WTC11 (cell line): ENCODE results near the gene CEP104. TPM values are rescaled to one million over a fixed set of nuclear protein-coding genes. Genes with fewer than 3 reads are reported as not detected.

Experiments used
- ATAC-seq: fragments of 200-7000 bp; cut with Tn5 transposase; 2 replicates; pipeline ENCODE4 v1.10.0; 2021; ENCODE audit warnings: mild to moderate bottlenecking, moderate library complexity
- CTCF ChIA-PET: fragments of 300-600 bp; sonication (Branson Sonifier 250); formaldehyde crosslinking; loops from one replicate; lab custom pipeline; 2021; ENCODE audit warnings: antibody characterized with exemption; lab: Charles Lee
- POLR2A ChIA-PET: fragments of 350-600 bp; sonication (Branson Sonifier 250); formaldehyde crosslinking; loops from one replicate; lab custom pipeline; 2021; ENCODE audit warnings: antibody characterized with exemption; lab: Charles Lee
- DNase-seq: peaks from one replicate; pipeline ENCODE4 v3.0.0; 2021; ENCODE audit warnings: low spot score
- H3K27ac Mint-ChIP-seq: 2 replicates; pipeline ENCODE4 v1.8.0; 2021; ENCODE audit warnings: mixed read lengths
- H3K27me3 Mint-ChIP-seq: 2 replicates; pipeline ENCODE4 v1.8.0; 2021; ENCODE audit warnings: low read depth, mild to moderate bottlenecking, moderate library complexity, mixed read lengths
- H3K36me3 Mint-ChIP-seq: 2 replicates; pipeline ENCODE4 v1.8.0; 2021; ENCODE audit warnings: mixed read lengths
- H3K4me1 Mint-ChIP-seq: 2 replicates; pipeline ENCODE4 v1.8.0; 2022; ENCODE audit warnings: mixed read lengths
- H3K4me3 Mint-ChIP-seq: 2 replicates; pipeline ENCODE4 v1.8.0; 2021; ENCODE audit warnings: mild to moderate bottlenecking, moderate library complexity, mixed read lengths
- H3K9me3 Mint-ChIP-seq: 2 replicates; pipeline ENCODE4 v1.8.0; 2021; ENCODE audit warnings: mixed read lengths
- CREM ChIP-seq: sonication (generic); formaldehyde crosslinking; IDR thresholded peaks from 2 replicates; pipeline ENCODE4 v1.8.1; 2022; ENCODE audit warnings: mild to moderate bottlenecking, missing genetic modification reagents, moderate library complexity
- E2F4 ChIP-seq: sonication (generic); formaldehyde crosslinking; IDR thresholded peaks from 2 replicates; pipeline ENCODE4 v1.8.1; 2022; ENCODE audit warnings: low read depth, mild to moderate bottlenecking, moderate library complexity, missing genetic modification reagents, borderline replicate concordance
- ELF4 ChIP-seq: sonication (generic); formaldehyde crosslinking; IDR thresholded peaks from 2 replicates; pipeline ENCODE4 v1.8.1; 2022; ENCODE audit warnings: low read depth, mild to moderate bottlenecking, moderate library complexity, missing genetic modification reagents
- EMX1 ChIP-seq: fragments of 250-450 bp; sonication (Bioruptor Pico); IDR thresholded peaks from 2 replicates; pipeline ENCODE4 v1.8.0; 2021; ENCODE audit warnings: mild to moderate bottlenecking
- ETV6 ChIP-seq: sonication (generic); formaldehyde crosslinking; IDR thresholded peaks from 2 replicates; pipeline ENCODE4 v1.8.1; 2022; ENCODE audit warnings: mild to moderate bottlenecking, missing genetic modification reagents
- HMGA2 ChIP-seq: fragments of 250-450 bp; sonication (Bioruptor Pico); IDR thresholded peaks from 2 replicates; pipeline ENCODE4 v1.4.0; 2021; ENCODE audit warnings: mild to moderate bottlenecking, moderate library complexity
- NFATC4 ChIP-seq: fragments of 250-450 bp; sonication (Bioruptor Pico); IDR thresholded peaks from 2 replicates; pipeline ENCODE4 v1.9.0; 2021; ENCODE audit warnings: mild to moderate bottlenecking
- NFYB ChIP-seq: sonication (generic); formaldehyde crosslinking; conservative IDR thresholded peaks from 2 replicates; pipeline ENCODE4 v1.8.0; 2022; ENCODE audit warnings: low read depth, missing genetic modification reagents
- PRRX2 ChIP-seq: fragments of 250-450 bp; sonication (Bioruptor Pico); IDR thresholded peaks from 2 replicates; pipeline ENCODE4 v1.8.0; 2021; ENCODE audit warnings: mild to moderate bottlenecking
- RELA ChIP-seq: sonication (generic); formaldehyde crosslinking; IDR thresholded peaks from 2 replicates; pipeline ENCODE4 v1.8.1; 2022; ENCODE audit warnings: missing genetic modification reagents, mild to moderate bottlenecking, borderline replicate concordance
- USF1 ChIP-seq: sonication (generic); formaldehyde crosslinking; IDR thresholded peaks from 2 replicates; pipeline ENCODE4 v1.8.0; 2022; ENCODE audit warnings: mild to moderate bottlenecking, missing genetic modification reagents
- ZNF232 ChIP-seq: sonication (generic); formaldehyde crosslinking; IDR thresholded peaks from 2 replicates; pipeline ENCODE4 v1.8.0; 2022; ENCODE audit warnings: mild to moderate bottlenecking, missing genetic modification reagents
- ZNF317 ChIP-seq: sonication (generic); formaldehyde crosslinking; IDR thresholded peaks from 2 replicates; pipeline ENCODE4 v1.8.1; 2023; ENCODE audit warnings: low read depth, mild to moderate bottlenecking, moderate library complexity, missing genetic modification reagents, borderline replicate concordance
- ZNF423 ChIP-seq: fragments of 250-450 bp; sonication (Bioruptor Pico); IDR thresholded peaks from 2 replicates; pipeline ENCODE4 v2.1.2; 2022; ENCODE audit warnings: mild to moderate bottlenecking, moderate library complexity
- ZNF425 ChIP-seq: fragments of 250-450 bp; sonication (Bioruptor Pico); conservative IDR thresholded peaks from 2 replicates; pipeline ENCODE4 v1.9.0; 2021; ENCODE audit warnings: mild to moderate bottlenecking
- ZNF671 ChIP-seq: fragments of 250-450 bp; sonication (Bioruptor Pico); IDR thresholded peaks from 2 replicates; pipeline ENCODE4 v1.8.0; 2021; ENCODE audit warnings: mild to moderate bottlenecking
- total RNA-seq: library from RNA; stranded (reverse); gene quantifications from 3 replicates; pipeline ENCODE4 v1.2.3, GENCODE V29; 2021
- TF ChIP-seq, protein P1 (sequence below): sonication (generic); formaldehyde crosslinking; IDR thresholded peaks from 2 replicates; pipeline ENCODE4 v1.8.1; 2023; ENCODE audit warnings: mild to moderate bottlenecking, missing genetic modification reagents

The CEP104 gene
- total RNA-seq, 1 experiment from 2014 or later, result 38.0 TPM

DNA sequence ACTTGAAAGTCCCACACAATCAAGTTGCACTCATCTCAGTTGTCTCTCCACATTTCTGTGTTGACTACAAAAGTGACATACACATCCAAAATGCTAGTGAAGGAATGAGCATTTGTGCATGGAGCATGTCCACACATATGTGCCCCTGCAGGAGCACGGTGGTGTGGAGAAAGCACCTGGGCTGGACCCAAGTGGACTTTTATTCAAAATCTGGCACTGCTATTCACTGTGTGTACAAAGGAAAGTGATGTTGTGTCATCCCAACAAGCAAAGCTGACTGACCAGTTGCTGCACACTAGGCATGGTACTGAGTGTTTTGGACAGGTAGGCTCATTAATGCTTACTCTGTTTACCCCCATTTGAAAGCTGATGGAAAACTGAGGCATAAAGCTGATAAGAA lies 19.3 kb downstream of the CEP104 start:
- Mint-ChIP-seq H3K36me3 (peaks cover 43% of the 10 kb centered on the region), H3K27ac (no peak overlapping the region), H3K27me3 (no peaks in the 10 kb centered on the region), H3K4me3 (no peak overlapping the region), H3K4me1 (no peaks in the 10 kb centered on the region), H3K9me3 (peaks cover 21% of the 10 kb centered on the region)
- ATAC-seq (no peak), DNase-seq (no peak)
- CTCF ChIA-PET, result interaction anchor here (1.0 kb wide), 1 partner anchor 10 kb away, joined by 3 read pairs; no protein-coding TSS in a partner anchor
- TF ChIP-seq ZNF671 (CRISPR knock-in tag), result no peak
- POLR2A ChIA-PET, result no interaction called here

- CTCF ChIA-PET, result interaction anchor here (1.0 kb wide), 1 partner anchor 9 kb away, joined by 3 read pairs; no protein-coding TSS in a partner anchor
- TF ChIP-seq ETV6 (CRISPR knock-in tag) (no peak), RELA (CRISPR knock-in tag) (no peak), ELF4 (CRISPR knock-in tag) (no peak), CREM (CRISPR knock-in tag) (no peak), ZNF232 (no peak), ZNF317 (CRISPR knock-in tag) (no peak), NFYB (CRISPR knock-in tag) (no peak), USF1 (CRISPR knock-in tag) (no peak), EMX1 (no peak), PRRX2 (CRISPR knock-in tag) (no peak), E2F4 (CRISPR knock-in tag) (no peak)
- TF ChIP-seq, protein P1, sequence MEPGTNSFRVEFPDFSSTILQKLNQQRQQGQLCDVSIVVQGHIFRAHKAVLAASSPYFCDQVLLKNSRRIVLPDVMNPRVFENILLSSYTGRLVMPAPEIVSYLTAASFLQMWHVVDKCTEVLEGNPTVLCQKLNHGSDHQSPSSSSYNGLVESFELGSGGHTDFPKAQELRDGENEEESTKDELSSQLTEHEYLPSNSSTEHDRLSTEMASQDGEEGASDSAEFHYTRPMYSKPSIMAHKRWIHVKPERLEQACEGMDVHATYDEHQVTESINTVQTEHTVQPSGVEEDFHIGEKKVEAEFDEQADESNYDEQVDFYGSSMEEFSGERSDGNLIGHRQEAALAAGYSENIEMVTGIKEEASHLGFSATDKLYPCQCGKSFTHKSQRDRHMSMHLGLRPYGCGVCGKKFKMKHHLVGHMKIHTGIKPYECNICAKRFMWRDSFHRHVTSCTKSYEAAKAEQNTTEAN (CRISPR knock-in tag), result no peak
- no peak overlapping the region for H3K4me3 Mint-ChIP-seq
- H3K36me3 Mint-ChIP-seq, result peaks cover 41% of the 10 kb centered on the region
- POLR2A ChIA-PET, result no interaction called here
- H3K27ac Mint-ChIP-seq, result no peak overlapping the region
- H3K27me3 Mint-ChIP-seq, result no peaks in the 10 kb centered on the region
- peaks cover 21% of the 10 kb centered on the region for H3K9me3 Mint-ChIP-seq
- H3K4me1 Mint-ChIP-seq, result no peaks in the 10 kb centered on the region
- ATAC-seq (no peak), DNase-seq (no peak)
Observed at GRCh38 chr1:3837200-3837599, 19.8 kb downstream of the CEP104 start.

- Mint-ChIP-seq H3K4me3 (no peak overlapping the region), H3K4me1 (no peaks in the 10 kb centered on the region), H3K27me3 (no peaks in the 10 kb centered on the region), H3K9me3 (peaks cover 21% of the 10 kb centered on the region), H3K27ac (no peak overlapping the region), H3K36me3 (peaks cover 47% of the 10 kb centered on the region)
- CTCF ChIA-PET, result interaction anchor here (0.6 to 0.7 kb wide), 2 partner anchors 8 to 378 kb away, joined by 3 to 4 read pairs; no protein-coding TSS in a partner anchor
- ATAC-seq (no peak), DNase-seq (no peak)
- TF ChIP-seq HMGA2 (CRISPR knock-in tag), result no peak
- TF ChIP-seq E2F4 (CRISPR knock-in tag), result no peak
- no peak for TF ChIP-seq ZNF425 (CRISPR knock-in tag)
- TF ChIP-seq ZNF423 (CRISPR knock-in tag), result no peak
- TF ChIP-seq ZNF317 (CRISPR knock-in tag), result no peak
- no peak for TF ChIP-seq NFATC4 (CRISPR knock-in tag)
- POLR2A ChIA-PET, result interaction anchor here (0.7 kb wide), 1 partner anchor 1891 kb away, joined by 4 read pairs; no protein-coding TSS in a partner anchor
Observed at GRCh38 chr1:3836421-3836820, 20.6 kb downstream of the CEP104 start.
